HG02610 (cell line): ENCODE measurements around the gene SEMA5A.
"Not testable (repeated sequence)": the region's sequence is repeated elsewhere in the genome, so short reads cannot be mapped to it uniquely, and the experiment has no call there.

Experiments used
- ATAC-seq: cut with Tn5 transposase; IDR thresholded peaks from one replicate; pipeline ENCODE4 v1.9.1; 2021; ENCODE audit warnings: mild to moderate bottlenecking, moderate library complexity; ENCODE audit not compliant: unreplicated experiment

The SEMA5A gene

GRCh38 chr5:9363449-9363848 is 182.4 kb downstream of the SEMA5A start:
- no peak for ATAC-seq

- ATAC-seq: peak; percentile 72
Measured at GRCh38 chr5:9363026-9363425, 182.8 kb downstream of the SEMA5A start.

GRCh38 chr5:9362600-9362999 is 183.3 kb downstream of the SEMA5A start:
- ATAC-seq: peak; percentile 46

- peak; percentile 48 for ATAC-seq
Measured at GRCh38 chr5:9361835-9362234, 184.0 kb downstream of the SEMA5A start.

GRCh38 chr5:9358961-9359685 is 186.8 kb downstream of the SEMA5A start:
- ATAC-seq: no peak

GRCh38 chr5:9356351-9356825 is 189.5 kb downstream of the SEMA5A start:
- no peak for ATAC-seq

GRCh38 chr5:9354336-9355081 is 191.4 kb downstream of the SEMA5A start:
- ATAC-seq: no peak

GRCh38 chr5:9353048-9353447 is 192.8 kb downstream of the SEMA5A start:
- ATAC-seq: not testable (repeated sequence)

GRCh38 chr5:9351546-9351945 is 194.3 kb downstream of the SEMA5A start:
- no peak for ATAC-seq

- ATAC-seq: no peak
Measured at GRCh38 chr5:9350301-9350797, 195.5 kb downstream of the SEMA5A start.

GRCh38 chr5:9348401-9348996 is 197.4 kb downstream of the SEMA5A start:
- no peak for ATAC-seq

GRCh38 chr5:9347541-9348295 is 198.2 kb downstream of the SEMA5A start:
- ATAC-seq: no peak

GRCh38 chr5:9347032-9347431 is 198.8 kb downstream of the SEMA5A start:
- no peak for ATAC-seq

- ATAC-seq: no peak
Measured at GRCh38 chr5:9344751-9345240, 201.1 kb downstream of the SEMA5A start.

- ATAC-seq: no peak
Measured at GRCh38 chr5:9343146-9343850, 202.6 kb downstream of the SEMA5A start.

GRCh38 chr5:9342161-9342787 is 203.6 kb downstream of the SEMA5A start:
- no peak for ATAC-seq

GRCh38 chr5:9340085-9340484 is 205.8 kb downstream of the SEMA5A start:
- ATAC-seq: no peak

- no peak for ATAC-seq
Measured at GRCh38 chr5:9339206-9339818, 206.6 kb downstream of the SEMA5A start.

- no peak for ATAC-seq
Measured at GRCh38 chr5:9338796-9339195, 207.1 kb downstream of the SEMA5A start.
